Peyer's patch (tissue), 4 donors: ENCODE measurements around the gene ASB10.

Experiments used
- CTCF ChIP-seq, 6 experiments: fragments of 450-650 bp in 4 of 6; fragments of 200-600 bp in 2 of 6; sonication (generic) in 1 of 6; IDR thresholded peaks; one replicate each; pipeline ENCODE4 v1.5.1; 2017 to 2019; ENCODE audit warnings: antibody characterized with exemption in 6 of 6, mild to moderate bottlenecking in 3 of 6, moderate library complexity in 1 of 6
- POLR2A ChIP-seq, 2 donors: fragments of 450-650 bp; IDR thresholded peaks; one replicate each; pipeline ENCODE4 v1.5.1; 2017; ENCODE audit warnings: antibody characterized with exemption in 2 of 2, mild to moderate bottlenecking in 2 of 2, moderate library complexity in 2 of 2

GRCh38 chr7:151228024-151228866 lies 41.2 kb upstream of the ASB10 start:
- TF ChIP-seq POLR2A (IDR thresholded peaks at IDR 0.05) (peak in 1 of 2 donors; percentile 11), CTCF (IDR thresholded peaks at IDR 0.05) (no peak)
